Astrocyte (in vitro differentiated cells and primary cell): ENCODE results near the gene EPN2. TPM values are rescaled to one million over a fixed set of nuclear protein-coding genes. Genes with fewer than 3 reads are reported as not detected.

Experiments
- DNase-seq: peaks from one replicate; pipeline ENCODE4 v3.0.0-alpha.2; 2010; ENCODE audit warnings: low read depth
- FAIRE-seq: peaks from 2 replicates; lab custom pipeline; 2011; peaks lifted over from hg19 to GRCh38; lab: Jason Lieb, UNC
- H2AFZ ChIP-seq: 2 replicates; pipeline ENCODE4 v1.6.0; 2012; ENCODE audit warnings: low read depth, low read length, inconsistent platforms
- H3K27ac ChIP-seq: 2 replicates; pipeline ENCODE4 v1.5.1; 2011; ENCODE audit warnings: low read depth, low read length, inconsistent platforms
- H3K27me3 ChIP-seq: 2 replicates; pipeline ENCODE4 v1.6.0; 2011; ENCODE audit warnings: low read length, inconsistent platforms; ENCODE audit not compliant: insufficient read depth
- H3K36me3 ChIP-seq: 2 replicates; pipeline ENCODE4 v1.5.1; 2011; ENCODE audit warnings: low read length, inconsistent platforms; ENCODE audit not compliant: insufficient read depth
- H3K4me1 ChIP-seq: 2 replicates; pipeline ENCODE4 v1.5.1; 2011; ENCODE audit warnings: low read length, inconsistent platforms; ENCODE audit not compliant: insufficient read depth
- H3K4me2 ChIP-seq: 2 replicates; pipeline ENCODE4 v1.6.0; 2012; ENCODE audit warnings: low read length, inconsistent platforms
- H3K4me3 ChIP-seq: 2 replicates; pipeline ENCODE4 v1.5.1; 2011; ENCODE audit warnings: low read depth, mild to moderate bottlenecking, low read length, inconsistent platforms; ENCODE audit not compliant: insufficient read depth
- H3K79me2 ChIP-seq: 2 replicates; pipeline ENCODE4 v1.6.0; 2012; ENCODE audit warnings: mild to moderate bottlenecking, low read length, inconsistent platforms; ENCODE audit not compliant: insufficient read depth
- H3K9ac ChIP-seq: 2 replicates; pipeline ENCODE4 v1.6.0; 2012; ENCODE audit warnings: mild to moderate bottlenecking, low read length, inconsistent platforms
- H3K9me3 ChIP-seq: 2 replicates; pipeline ENCODE4 v1.5.1; 2012; ENCODE audit warnings: low read depth, mild to moderate bottlenecking, low read length, inconsistent platforms; ENCODE audit not compliant: insufficient read depth
- H4K20me1 ChIP-seq: 2 replicates; pipeline ENCODE4 v1.6.0; 2012; ENCODE audit warnings: low read length, inconsistent platforms; ENCODE audit not compliant: insufficient read depth
- H3K27ac Mint-ChIP-seq: one replicate; pipeline ENCODE4 v1.8.0; 2021; ENCODE audit warnings: mild to moderate bottlenecking, mixed read lengths; ENCODE audit not compliant: unreplicated experiment
- H3K27me3 Mint-ChIP-seq: one replicate; pipeline ENCODE4 v1.8.0; 2021; ENCODE audit warnings: low read depth, mixed read lengths; ENCODE audit not compliant: unreplicated experiment
- H3K36me3 Mint-ChIP-seq: one replicate; pipeline ENCODE4 v1.8.0; 2021; ENCODE audit warnings: low read depth, mixed read lengths; ENCODE audit not compliant: unreplicated experiment
- H3K4me1 Mint-ChIP-seq: one replicate; pipeline ENCODE4 v1.8.0; 2021; ENCODE audit warnings: low read depth, mixed read lengths; ENCODE audit not compliant: unreplicated experiment
- H3K4me3 Mint-ChIP-seq: one replicate; pipeline ENCODE4 v1.8.0; 2021; ENCODE audit warnings: mild to moderate bottlenecking, moderate library complexity, mixed read lengths; ENCODE audit not compliant: unreplicated experiment
- H3K9me3 Mint-ChIP-seq: one replicate; pipeline ENCODE4 v1.8.0; 2021; ENCODE audit warnings: mild to moderate bottlenecking, mixed read lengths; ENCODE audit not compliant: unreplicated experiment
- CTCF ChIP-seq: IDR thresholded peaks from 2 replicates; pipeline ENCODE4 v1.5.1; 2011; ENCODE audit warnings: low read depth, mild to moderate bottlenecking, inconsistent platforms, low read length, moderate library complexity; ENCODE audit not compliant: insufficient read depth
- EZH2 ChIP-seq: IDR thresholded peaks from 2 replicates; pipeline ENCODE4 v1.6.1; 2012; ENCODE audit warnings: mild to moderate bottlenecking, low read length, inconsistent platforms; ENCODE audit not compliant: insufficient read depth
- total RNA-seq: library from RNA; stranded (reverse); gene quantifications from 2 replicates; pipeline ENCODE4 v1.2.1, GENCODE V29; 2021

Gene EPN2
- total RNA-seq, 1 donor from 2014 or later: 48.7 TPM

DNA sequence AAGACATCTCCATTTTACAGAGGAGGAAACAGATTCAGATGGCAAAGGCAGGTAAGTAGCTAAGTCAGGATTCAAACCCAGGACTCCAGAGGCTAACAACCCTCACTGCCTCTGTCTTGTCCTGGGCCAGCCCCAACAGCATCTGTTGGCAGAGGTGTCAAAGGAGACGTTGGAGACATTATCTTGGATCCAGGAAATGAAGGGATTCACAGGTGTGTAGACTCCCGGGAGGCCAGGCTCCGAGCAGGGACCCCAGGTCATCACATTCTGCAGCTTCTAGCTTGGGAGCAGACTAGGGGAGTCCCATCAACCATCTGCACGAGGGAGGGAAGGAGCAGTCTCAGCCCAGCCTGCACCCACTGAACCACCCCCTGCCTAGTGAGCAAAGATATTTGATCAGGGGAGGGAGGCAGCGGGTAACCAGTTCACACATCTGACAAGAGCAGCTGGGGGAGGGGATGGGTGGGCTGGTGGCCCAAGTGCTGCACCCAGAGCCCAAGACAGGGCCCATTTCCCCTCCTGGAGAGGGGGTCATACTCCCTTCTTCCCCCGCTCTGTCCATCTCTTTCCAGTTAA lies 126.4 kb downstream of the EPN2 start:
- no peak for TF ChIP-seq CTCF
- no peak for TF ChIP-seq EZH2
- Histone ChIP-seq H3K79me2 (no peaks in the 10 kb centered on the region), H3K4me3 (no peak overlapping the region), H3K27me3 (no peaks in the 10 kb centered on the region), H2AFZ (no peak overlapping the region), H3K4me2 (peak overlapping the region; percentile 89), H3K27ac (no peak overlapping the region), H4K20me1 (peaks cover 5% of the 10 kb centered on the region), H3K4me1 (peaks cover 13% of the 10 kb centered on the region), H3K36me3 (no peaks in the 10 kb centered on the region), H3K9ac (no peak overlapping the region), H3K9me3 (no peaks in the 10 kb centered on the region)
- H3K4me3 Mint-ChIP-seq: peak overlapping the region; percentile 62
- H3K27me3 Mint-ChIP-seq: peaks cover 12% of the 10 kb centered on the region
- H3K9me3 Mint-ChIP-seq: no peaks in the 10 kb centered on the region
- peaks cover 9% of the 10 kb centered on the region for H3K36me3 Mint-ChIP-seq
- DNase-seq (no peak), FAIRE-seq (no peak)
- no peak overlapping the region for H3K27ac Mint-ChIP-seq
- peaks cover 4% of the 10 kb centered on the region for H3K4me1 Mint-ChIP-seq

DNA sequence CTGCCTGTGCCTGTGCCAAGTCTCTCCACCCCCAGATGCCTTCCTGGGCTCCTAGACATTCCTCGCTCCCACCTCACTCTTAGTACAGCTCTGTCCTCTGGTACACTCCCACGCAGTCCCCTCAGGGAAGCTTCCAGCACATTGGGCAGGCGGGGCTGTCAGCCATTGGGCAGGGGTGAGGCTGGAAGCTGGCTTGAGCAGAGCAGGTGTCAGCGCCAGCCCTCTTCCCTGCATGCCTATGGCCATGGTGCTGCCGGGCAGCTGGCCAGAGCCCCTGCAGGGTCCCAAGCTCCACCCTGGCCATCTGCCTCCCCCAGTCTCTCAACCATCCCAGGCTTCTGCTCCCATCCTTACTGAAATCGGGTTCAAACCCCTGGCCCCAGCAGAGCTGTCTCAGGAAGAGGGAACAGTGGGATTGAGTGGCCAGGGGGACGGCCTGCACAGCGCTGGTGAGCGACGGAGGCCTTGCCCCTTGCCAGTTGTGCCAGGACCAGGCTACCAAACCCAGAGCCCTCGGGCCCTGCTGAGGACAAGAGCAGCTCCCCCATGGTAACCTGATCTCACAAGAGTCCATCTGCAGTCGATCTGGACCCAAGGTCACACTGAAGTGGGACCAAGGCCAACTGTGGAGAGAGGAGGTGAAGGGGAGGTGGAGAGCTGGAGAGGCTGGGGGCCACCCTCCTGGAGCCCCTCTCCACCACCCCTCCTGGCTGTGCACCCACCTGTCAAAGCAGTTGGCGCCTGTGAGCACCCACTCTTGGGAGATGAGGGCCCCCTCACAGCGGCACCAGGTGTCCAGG lies 127.7 kb downstream of the EPN2 start:
- H4K20me1 ChIP-seq: peaks cover 4% of the 10 kb centered on the region
- H3K9me3 Mint-ChIP-seq: no peaks in the 10 kb centered on the region
- no peak for TF ChIP-seq EZH2
- TF ChIP-seq CTCF: no peak
- H3K9me3 ChIP-seq: no peaks in the 10 kb centered on the region
- H3K9ac ChIP-seq: no peak overlapping the region
- H3K36me3 ChIP-seq: no peaks in the 10 kb centered on the region
- no peak overlapping the region for H3K4me3 ChIP-seq
- DNase-seq (no peak), FAIRE-seq (no peak)
- peaks cover 9% of the 10 kb centered on the region for H3K27me3 Mint-ChIP-seq
- H3K27me3 ChIP-seq: no peaks in the 10 kb centered on the region
- no peaks in the 10 kb centered on the region for H3K79me2 ChIP-seq
- H3K36me3 Mint-ChIP-seq: peaks cover 5% of the 10 kb centered on the region
- peaks cover 13% of the 10 kb centered on the region for H3K4me1 ChIP-seq
- H3K4me1 Mint-ChIP-seq: peaks cover 4% of the 10 kb centered on the region
- H3K4me2 ChIP-seq: peak overlapping the region; percentile 33
- H3K4me3 Mint-ChIP-seq: no peak overlapping the region
- no peak overlapping the region for H3K27ac ChIP-seq
- H3K27ac Mint-ChIP-seq: no peak overlapping the region
- H2AFZ ChIP-seq: no peak overlapping the region

GRCh38 chr17:19365499-19365817 lies 128.3 kb downstream of the EPN2 start:
- Histone ChIP-seq H3K27ac (no peak overlapping the region), H3K4me1 (peaks cover 13% of the 10 kb centered on the region), H3K9me3 (no peaks in the 10 kb centered on the region), H2AFZ (no peak overlapping the region), H3K9ac (no peak overlapping the region), H3K4me3 (no peak overlapping the region), H4K20me1 (no peaks in the 10 kb centered on the region), H3K27me3 (no peaks in the 10 kb centered on the region), H3K4me2 (no peak overlapping the region), H3K79me2 (no peaks in the 10 kb centered on the region), H3K36me3 (no peaks in the 10 kb centered on the region)
- Mint-ChIP-seq H3K4me1 (peaks cover 4% of the 10 kb centered on the region), H3K27me3 (peaks cover 7% of the 10 kb centered on the region), H3K27ac (no peak overlapping the region), H3K9me3 (no peaks in the 10 kb centered on the region), H3K36me3 (peaks cover 5% of the 10 kb centered on the region), H3K4me3 (no peak overlapping the region)
- DNase-seq: no peak
- no peak for FAIRE-seq
- TF ChIP-seq CTCF (no peak), EZH2 (no peak)
